ENCODE measurements around the gene FIG4. TPM values are rescaled to one million over a fixed set of nuclear protein-coding genes. Genes with fewer than 3 reads are reported as not detected.
"Not testable (repeated sequence)": the region's sequence is repeated elsewhere in the genome, so short reads cannot be mapped to it uniquely, and the experiment has no call there.

Gene FIG4
- total and polyA plus RNA-seq, 8 donors = 18.0 to 24.5 (median 19.0) TPM

GRCh38 chr6:109769213-109769612, 78.1 kb downstream of the FIG4 start:
- Histone ChIP-seq H3K4me3 (no peak overlapping the region), H3K36me3 (peaks cover 0 to 30% of the 10 kb centered on the region in 2 donors), H3K27ac (no peak overlapping the region), H3K9me3 (no peaks in the 10 kb centered on the region), H3K27me3 (no peaks in the 10 kb centered on the region), H3K4me1 (peaks cover 0 to 21% of the 10 kb centered on the region in 2 donors)
- no peak for TF ChIP-seq CTCF (IDR thresholded peaks at IDR 0.05)
- DNase-seq (no peak), ATAC-seq (no peak)
- intact Hi-C loops (cut with DNase I) = no loop called here

DNA sequence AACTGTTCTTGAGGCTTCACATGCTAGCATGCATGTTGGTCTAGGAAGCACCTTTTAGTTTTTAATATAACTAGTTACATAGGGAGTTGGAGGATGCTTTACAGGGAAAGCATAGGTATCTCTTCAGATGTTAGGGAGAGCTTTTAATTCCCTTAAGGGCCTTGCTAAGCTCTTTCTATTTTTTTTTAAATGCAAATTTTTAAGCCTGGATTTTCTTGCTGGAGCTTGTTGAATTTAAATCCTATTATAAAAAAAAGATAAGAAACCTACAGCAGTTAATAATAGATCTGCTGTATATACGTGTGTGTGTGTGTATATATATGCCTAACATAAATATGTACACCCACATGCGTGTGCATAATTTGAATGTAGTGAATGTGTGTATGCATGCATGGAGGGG, 79.0 kb downstream of the FIG4 start:
- no peak for ATAC-seq
- H3K4me1 ChIP-seq = peaks cover 0 to 21% of the 10 kb centered on the region in 2 donors
- no peaks in the 10 kb centered on the region for H3K27me3 ChIP-seq
- no peak overlapping the region for H3K4me3 ChIP-seq
- H3K27ac ChIP-seq = peak overlapping the region in 1 of 2 donors; percentile 92
- intact Hi-C loops (cut with DNase I) = no loop called here
- no peaks in the 10 kb centered on the region for H3K9me3 ChIP-seq
- no peak for TF ChIP-seq CTCF (IDR thresholded peaks at IDR 0.05)
- DNase-seq = no peak
- peaks cover 0 to 29% of the 10 kb centered on the region in 2 donors for H3K36me3 ChIP-seq

DNA sequence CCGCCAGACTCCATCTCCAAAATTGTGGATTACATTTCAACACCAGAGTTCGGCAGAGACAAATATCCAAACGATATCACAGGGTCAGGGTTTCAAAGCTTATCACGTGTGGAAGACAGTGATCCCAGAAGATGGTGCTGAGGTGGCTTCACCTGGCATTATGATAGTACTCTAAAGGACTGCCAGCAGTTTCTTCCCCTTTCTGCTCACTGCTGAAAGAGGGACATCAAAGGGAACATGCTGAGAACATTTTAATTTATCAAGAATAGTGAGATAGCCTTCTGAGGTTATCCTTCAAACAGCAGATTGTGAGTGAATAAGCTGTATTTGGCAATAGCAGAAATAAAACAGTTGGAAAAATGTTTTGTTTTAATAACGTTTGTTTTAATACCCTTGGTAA, 79.7 kb downstream of the FIG4 start:
- H3K4me1 ChIP-seq = peaks cover 0 to 21% of the 10 kb centered on the region in 2 donors
- H3K4me3 ChIP-seq = no peak overlapping the region
- DNase-seq (no peak), ATAC-seq (no peak)
- peak overlapping the region in 1 of 2 donors; percentile 92 for H3K27ac ChIP-seq
- H3K27me3 ChIP-seq = no peaks in the 10 kb centered on the region
- TF ChIP-seq CTCF (IDR thresholded peaks at IDR 0.05) = no peak
- peaks cover 0 to 28% of the 10 kb centered on the region in 2 donors for H3K36me3 ChIP-seq
- intact Hi-C loops (cut with DNase I) = no loop called here
- H3K9me3 ChIP-seq = no peaks in the 10 kb centered on the region

GRCh38 chr6:109771939-109772755, 81.1 kb downstream of the FIG4 start:
- H3K9me3 ChIP-seq; H3K4me3 ChIP-seq; intact Hi-C loops (cut with DNase I); H3K27me3 ChIP-seq: not testable (repeated sequence)
- peaks cover 0 to 24% of the 10 kb centered on the region in 2 donors for H3K4me1 ChIP-seq
- peak overlapping the region in 1 of 2 donors; percentile 92 for H3K27ac ChIP-seq
- ATAC-seq (peak; percentile 73), DNase-seq (peak in 2 of 4 donors; percentile 39 to 40)
- H3K36me3 ChIP-seq = peaks cover 0 to 15% of the 10 kb centered on the region in 2 donors

- DNase-seq = peak in 1 of 4 donors; percentile 35
- no peaks in the 10 kb centered on the region for H3K27me3 ChIP-seq
- H3K4me3 ChIP-seq = no peak overlapping the region
- ATAC-seq = no peak
- peak overlapping the region in 1 of 2 donors; percentile 92 for H3K27ac ChIP-seq
- TF ChIP-seq CTCF (IDR thresholded peaks at IDR 0.05) = no peak
- intact Hi-C loops (cut with DNase I) = no loop called here
- peaks cover 0 to 24% of the 10 kb centered on the region in 2 donors for H3K4me1 ChIP-seq
- peaks cover 0 to 10% of the 10 kb centered on the region in 2 donors for H3K36me3 ChIP-seq
- no peaks in the 10 kb centered on the region for H3K9me3 ChIP-seq
Measured at GRCh38 chr6:109772883-109773431, 81.9 kb downstream of the FIG4 start.

All from left lung (tissue), 10 donors.